ENCODE measurements around the gene LARGE1. TPM values are rescaled to one million over a fixed set of nuclear protein-coding genes. Genes with fewer than 3 reads are reported as not detected.

The LARGE1 gene
- total RNA-seq, 1 donor from 2014 or later, result 0.16 TPM

DNA sequence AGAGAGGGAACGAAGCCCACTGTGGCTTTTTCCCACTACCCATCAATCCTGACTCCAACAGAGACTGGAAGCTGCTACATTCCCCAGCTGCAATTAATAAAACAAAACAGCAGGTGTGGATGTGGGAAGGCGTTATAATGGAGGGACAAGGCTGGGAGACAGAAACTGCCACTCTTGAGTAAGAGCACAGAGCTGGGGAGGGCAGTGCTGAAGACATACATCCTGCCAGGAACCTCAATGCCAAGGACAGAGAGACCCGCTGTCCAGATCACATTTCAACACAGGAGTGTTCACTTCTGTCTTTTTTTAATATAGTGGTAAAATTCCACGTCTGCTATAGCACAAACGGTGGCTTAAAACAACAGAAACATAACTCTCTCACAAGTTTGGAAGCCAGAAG lies 94.5 kb downstream of the LARGE1 start:
- intact Hi-C loops (cut with micrococcal nuclease), result no loop called here

DNA sequence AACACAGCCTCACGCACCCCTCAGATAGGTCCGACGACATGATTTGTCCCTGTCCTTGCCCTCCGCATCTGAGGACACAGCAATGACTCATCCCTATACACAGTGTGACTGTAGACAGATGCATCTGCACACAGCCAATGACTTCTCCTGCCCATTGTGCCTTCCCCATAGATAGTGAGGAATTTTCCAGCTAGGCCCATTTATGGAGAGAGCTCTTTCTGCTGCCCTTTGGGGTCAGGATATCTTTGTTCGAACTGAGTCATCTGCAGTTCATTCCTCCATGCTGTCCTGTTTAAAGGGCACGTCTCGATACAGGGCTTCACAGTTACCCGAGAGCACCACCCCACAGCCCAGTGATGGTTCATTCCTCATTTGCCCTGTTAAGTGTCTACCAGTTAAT lies 96.7 kb downstream of the LARGE1 start:
- intact Hi-C loops (cut with micrococcal nuclease), result no loop called here

DNA sequence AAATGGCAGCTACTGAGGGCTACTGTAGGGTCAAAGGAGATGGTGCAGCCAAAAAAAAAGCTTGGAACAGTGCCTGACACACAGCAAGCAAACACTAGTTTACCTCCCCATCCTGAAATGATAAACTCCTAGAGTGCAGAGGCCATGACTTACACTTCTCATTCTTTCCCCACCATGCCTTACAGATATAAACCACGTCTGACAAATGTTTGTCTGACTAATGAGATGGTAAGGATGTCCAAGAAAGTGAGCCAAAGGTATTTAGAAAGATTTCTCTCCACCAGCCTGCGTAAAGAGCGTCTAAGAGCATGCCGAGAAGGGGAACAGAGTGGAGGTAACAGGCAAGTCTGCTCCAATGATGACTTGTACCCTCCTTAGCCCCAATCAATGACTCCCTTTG lies 99.0 kb downstream of the LARGE1 start:
- intact Hi-C loops (cut with micrococcal nuclease), result no loop called here

DNA sequence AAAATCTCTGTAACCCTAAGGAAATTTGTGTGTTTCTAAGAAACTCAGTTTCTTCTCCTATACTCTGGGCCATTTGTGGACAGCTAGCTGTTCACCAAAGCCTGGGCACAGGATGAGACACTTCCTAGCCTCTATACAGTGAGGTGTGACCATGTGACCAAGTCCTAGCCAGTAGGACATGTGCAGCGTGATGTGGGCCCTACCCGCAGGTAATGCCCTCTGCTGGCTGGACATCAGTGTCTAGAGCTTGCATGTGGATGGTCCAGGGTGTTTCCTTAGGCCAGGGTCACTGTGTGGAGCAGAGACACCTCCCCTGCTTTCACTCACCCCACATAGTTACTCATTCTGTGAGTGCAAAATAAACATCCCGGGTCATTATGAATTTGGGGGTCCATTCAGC lies 100.5 kb downstream of the LARGE1 start:
- intact Hi-C loops (cut with micrococcal nuclease), result no loop called here

GRCh38 chr22:33817512-33818127 lies 102.7 kb downstream of the LARGE1 start:
- intact Hi-C loops (cut with micrococcal nuclease), result no loop called here

DNA sequence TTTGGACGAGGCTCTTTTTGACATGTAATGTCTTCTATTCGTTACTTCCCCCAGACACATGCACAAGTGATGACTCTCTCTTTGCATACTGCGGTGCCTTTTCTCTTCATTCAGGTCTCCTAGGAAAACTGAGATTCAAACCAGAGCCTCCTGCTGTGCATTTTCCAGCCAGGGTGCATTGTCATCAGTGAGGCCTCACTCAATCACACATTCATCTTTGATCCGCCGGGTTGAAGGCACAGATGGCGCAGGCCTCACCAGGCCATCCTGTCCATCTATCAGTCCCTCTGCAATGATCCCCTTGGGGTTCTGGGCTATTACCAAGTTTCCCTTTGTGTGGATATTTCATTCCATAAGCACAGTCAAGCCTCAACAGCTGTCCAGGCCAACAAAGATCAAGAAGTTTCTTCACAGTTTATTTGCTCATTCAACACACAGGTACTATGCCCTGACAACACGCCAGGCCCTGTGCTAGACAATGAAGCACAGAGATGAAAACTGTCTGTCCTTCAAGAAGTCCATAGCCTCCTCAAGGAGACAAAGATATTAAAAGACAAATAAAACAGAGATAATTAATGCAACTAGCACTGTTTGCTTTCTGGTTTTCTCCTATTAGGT lies 107.8 kb downstream of the LARGE1 start:
- intact Hi-C loops (cut with micrococcal nuclease), result no loop called here

DNA sequence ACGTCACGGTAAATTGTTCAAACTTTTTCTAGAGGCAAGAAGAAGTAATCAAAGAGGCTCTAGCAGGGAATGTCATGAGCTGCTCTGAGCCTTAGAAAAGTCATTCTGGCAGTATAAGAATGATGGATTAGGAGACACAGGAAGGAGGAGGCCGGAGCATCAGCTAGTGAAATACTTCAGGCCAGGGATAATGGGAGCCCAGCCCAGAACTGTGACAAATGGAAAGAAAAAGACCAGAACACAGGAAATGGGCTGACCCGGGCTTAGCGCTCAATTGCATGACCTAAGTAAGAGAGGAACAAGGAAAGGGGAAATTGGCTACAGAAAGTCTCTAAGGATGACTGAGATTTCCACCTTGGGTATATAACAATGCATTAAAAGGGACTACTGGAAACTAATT lies 108.6 kb downstream of the LARGE1 start:
- intact Hi-C loops (cut with micrococcal nuclease), result no loop called here

DNA sequence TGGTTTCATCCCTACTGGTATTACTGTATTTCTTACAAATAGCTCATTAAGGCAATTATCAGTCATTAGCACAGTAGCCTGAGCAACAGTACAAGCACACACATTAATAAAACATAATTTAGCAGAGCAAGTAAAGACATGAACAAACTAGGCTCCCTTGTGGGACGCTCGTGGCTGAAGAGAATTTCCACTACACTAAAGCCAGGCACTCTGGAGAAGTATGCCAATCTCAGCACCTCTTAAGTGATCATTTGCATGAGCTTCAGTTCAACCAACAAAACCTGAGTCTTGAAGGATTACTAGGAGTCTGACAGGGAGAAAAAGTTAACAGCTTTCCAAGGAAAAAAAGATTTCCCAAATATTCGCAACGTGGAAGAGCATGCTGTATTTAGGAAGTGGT lies 109.1 kb downstream of the LARGE1 start:
- intact Hi-C loops (cut with micrococcal nuclease), result no loop called here

- intact Hi-C loops (cut with micrococcal nuclease), result no loop called here
Measured at GRCh38 chr22:33807470-33807869, 112.8 kb downstream of the LARGE1 start.

- intact Hi-C loops (cut with micrococcal nuclease), result no loop called here
Measured at GRCh38 chr22:33806191-33806590, 114.1 kb downstream of the LARGE1 start.

DNA sequence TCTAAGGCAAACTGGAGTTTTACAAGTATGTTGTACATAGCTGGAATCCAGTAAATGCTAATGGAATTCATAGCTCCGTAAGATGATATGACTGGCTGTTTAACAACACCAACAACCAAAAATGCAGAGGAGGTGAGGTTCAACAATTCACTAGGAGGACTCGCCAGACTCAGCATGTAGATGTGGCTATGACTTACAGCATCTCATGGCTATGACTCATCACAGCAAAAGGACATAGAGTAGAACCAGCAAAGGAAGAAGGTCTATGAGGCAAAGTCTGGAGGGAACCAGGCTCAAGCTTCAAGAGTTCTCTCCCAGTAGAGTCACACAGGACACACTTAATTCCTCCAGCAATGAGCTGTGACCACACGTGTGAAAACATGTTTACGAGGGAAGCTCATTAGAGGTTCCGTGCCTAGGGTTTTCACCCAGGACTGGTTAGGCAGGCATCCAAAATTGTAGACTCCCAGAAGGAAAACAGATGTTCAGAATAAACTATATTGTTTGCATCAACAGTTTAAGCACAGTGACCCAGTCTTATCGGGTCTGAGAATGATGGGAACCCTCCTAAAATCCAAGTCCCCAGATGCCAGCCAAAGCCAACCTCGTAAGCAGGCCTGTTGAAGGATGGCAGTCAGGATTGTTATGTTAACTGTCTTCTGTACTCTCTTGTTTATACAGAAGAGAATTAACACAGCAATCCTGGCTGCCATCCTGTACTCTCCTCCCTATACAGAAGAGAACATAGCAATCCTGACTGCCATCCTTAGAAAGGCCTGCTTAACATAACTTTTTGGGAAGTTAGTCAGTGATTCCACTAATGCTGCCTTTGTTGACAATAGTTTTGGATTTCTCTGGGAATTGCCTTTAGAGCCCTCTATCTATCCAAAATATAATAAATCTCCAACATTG lies 116.6 kb downstream of the LARGE1 start:
- intact Hi-C loops (cut with micrococcal nuclease), result no loop called here

- intact Hi-C loops (cut with micrococcal nuclease), result no loop called here
Measured at GRCh38 chr22:33798401-33798800, 121.9 kb downstream of the LARGE1 start.

- intact Hi-C loops (cut with micrococcal nuclease), result no loop called here
Measured at GRCh38 chr22:33796494-33796893, 123.8 kb downstream of the LARGE1 start.

DNA sequence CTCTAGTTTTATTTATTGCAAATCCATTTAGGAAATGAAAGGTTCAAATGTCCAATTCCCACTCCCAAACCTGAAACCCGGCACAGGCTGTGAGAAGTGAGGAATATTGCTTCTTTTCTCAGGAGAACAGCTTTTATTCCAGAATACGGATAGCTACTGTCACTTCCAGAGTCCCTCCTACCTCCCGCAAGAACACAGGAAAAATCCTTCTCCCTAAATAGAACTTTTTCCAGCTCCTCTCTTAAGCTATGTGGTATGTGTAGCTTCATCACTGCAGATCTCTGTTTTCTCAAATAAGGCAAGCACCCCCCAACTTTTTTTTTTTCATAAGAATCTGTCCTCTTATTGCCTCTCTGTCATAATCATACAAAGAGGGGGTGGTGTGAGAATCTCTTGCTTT lies 126.8 kb downstream of the LARGE1 start:
- intact Hi-C loops (cut with micrococcal nuclease), result no loop called here

DNA sequence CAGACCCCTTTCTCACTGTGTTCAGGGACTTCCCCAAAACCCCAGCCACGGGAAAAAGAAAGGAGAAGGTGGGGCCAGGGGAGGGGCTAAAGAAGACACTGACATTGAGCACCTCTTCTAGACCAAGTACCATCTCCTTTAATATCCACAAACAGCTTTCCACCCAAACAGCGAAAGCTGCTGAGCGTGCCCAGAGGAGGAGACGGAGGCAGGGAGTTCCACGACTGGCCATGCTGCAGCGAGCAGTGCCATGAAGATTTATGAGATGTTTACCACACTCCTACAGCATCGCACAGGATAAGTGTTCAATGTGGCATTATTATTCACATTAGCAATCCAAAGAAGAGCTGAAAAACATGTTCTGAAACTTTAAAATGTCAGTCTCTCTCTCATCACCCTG lies 127.4 kb downstream of the LARGE1 start:
- intact Hi-C loops (cut with micrococcal nuclease), result no loop called here

GRCh38 chr22:33789690-33790253 lies 130.5 kb downstream of the LARGE1 start:
- intact Hi-C loops (cut with micrococcal nuclease), result no loop called here

GRCh38 chr22:33788927-33789326 lies 131.3 kb downstream of the LARGE1 start:
- intact Hi-C loops (cut with micrococcal nuclease), result no loop called here

DNA sequence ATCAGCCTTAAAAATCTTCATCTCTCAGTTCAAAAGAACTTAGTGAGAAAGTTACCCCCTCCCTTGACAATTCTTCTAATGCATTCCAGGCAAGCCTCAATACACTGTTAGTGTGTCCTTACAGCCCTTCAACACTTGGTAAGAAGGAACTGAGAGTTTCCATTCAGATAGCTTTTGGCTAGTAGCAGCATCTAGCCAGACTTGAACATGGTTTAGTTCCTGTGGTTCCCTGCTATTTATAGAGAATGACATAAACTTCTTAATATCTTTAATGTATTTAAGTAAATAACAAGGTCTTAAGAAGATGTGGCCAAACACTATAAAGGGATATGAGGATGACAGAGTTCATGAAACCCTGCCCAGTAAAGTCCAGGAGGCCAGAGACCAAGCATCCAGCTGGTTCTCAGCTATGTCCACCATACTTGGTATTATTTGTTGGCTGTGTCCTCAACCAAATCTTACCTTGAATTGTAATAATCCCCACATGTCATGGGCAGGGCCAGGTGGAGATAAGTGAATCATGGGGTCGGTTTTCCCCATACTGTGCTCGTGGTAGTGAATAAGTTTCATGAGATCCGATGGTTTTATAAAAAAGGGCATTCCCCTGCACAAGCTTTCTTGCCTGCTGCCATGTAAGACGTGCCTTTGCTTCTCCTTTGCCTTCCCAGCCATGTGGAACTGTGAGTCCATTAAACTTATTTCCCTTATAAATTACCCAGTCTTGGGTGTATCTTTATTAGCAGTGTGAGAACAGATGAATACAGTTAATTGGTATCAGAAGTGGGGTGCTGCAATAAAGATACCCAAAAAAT lies 132.4 kb downstream of the LARGE1 start:
- intact Hi-C loops (cut with micrococcal nuclease), result no loop called here

GRCh38 chr22:33786149-33786548 lies 134.1 kb downstream of the LARGE1 start:
- intact Hi-C loops (cut with micrococcal nuclease), result no loop called here

- intact Hi-C loops (cut with micrococcal nuclease), result no loop called here
Measured at GRCh38 chr22:33785283-33785968, 134.8 kb downstream of the LARGE1 start.

DNA sequence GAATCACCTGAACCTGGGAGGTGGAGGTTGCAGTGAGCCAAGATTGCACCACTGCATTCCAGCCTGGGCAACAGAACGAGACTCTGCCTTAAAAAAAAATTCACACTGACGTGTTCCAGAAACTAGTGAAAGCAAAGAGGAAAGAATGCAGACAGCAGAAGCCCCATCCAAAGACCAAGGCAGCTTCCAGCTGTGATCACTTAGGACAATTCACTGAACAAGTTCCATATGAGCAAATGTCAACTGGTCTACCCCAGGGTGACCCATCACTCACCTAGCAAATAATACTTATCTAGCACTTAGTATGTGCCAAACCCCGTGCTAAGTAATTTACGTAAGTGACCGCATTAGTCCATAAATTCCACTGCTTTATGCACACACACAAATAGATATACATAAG lies 138.9 kb downstream of the LARGE1 start:
- intact Hi-C loops (cut with micrococcal nuclease), result no loop called here

Data from T-helper 2 cell treated with Interferon-gamma antibody and Interleukin-4, amounts not matched to agents 100 ng/mL and 5 ng/mL, for 36 hours (primary cell).